OCI-LY1 (cell line): ENCODE results near the gene LRRFIP1.

Experiments
- EZH2 ChIP-seq: fragments of 200-600 bp; sonication (generic), shearing (Covaris generic); IDR thresholded peaks from 2 replicates; pipeline ENCODE4 v1.8.0; 2017; ENCODE audit warnings: borderline replicate concordance, mixed run types, mild to moderate bottlenecking, antibody characterized with exemption, low read length, moderate library complexity, mixed read lengths
- TF ChIP-seq, protein P1 (sequence below): fragments of 200-600 bp; sonication (generic), shearing (Covaris generic); IDR thresholded peaks from 2 replicates; pipeline ENCODE4 v1.5.1; 2017; ENCODE audit warnings: mild to moderate bottlenecking, antibody characterized with exemption, low read length, moderate library complexity, mixed read lengths

DNA sequence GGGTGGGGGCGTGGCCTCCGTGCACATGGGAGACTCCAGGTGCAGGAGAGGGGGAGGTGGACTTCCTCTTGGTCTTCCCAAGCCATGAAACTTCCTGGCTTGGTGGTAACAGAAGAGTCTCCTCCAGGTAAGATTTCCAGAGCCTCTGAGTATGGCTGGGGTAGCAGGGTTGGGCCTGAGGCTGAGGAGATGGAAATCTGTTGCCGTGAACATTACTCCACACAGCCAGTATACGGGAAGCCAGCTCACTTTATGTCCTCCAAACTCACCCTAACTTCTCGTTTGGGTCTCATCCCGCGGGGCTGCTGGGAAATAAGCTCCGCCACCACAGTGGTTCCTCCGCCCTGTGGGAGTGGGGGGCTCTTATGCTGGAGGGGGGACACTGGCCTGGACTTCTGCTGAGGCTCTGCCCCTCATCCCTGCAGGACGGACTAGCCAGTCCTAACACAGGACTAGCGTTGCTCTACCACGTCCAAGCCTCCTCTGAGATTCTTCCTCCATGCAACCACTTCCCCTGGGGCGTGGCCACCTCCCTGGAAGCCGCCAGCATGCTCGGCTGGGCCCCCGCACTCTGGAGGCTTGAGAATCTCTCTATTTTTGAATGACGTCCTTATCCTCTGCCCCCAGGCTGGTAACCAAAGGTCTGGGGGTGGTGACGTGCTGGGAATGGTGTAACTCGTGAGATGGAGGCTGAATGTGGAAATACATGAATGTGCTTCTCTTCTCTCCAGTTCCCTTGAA lies 36.1 kb upstream of the LRRFIP1 start:
- TF ChIP-seq, protein P1, sequence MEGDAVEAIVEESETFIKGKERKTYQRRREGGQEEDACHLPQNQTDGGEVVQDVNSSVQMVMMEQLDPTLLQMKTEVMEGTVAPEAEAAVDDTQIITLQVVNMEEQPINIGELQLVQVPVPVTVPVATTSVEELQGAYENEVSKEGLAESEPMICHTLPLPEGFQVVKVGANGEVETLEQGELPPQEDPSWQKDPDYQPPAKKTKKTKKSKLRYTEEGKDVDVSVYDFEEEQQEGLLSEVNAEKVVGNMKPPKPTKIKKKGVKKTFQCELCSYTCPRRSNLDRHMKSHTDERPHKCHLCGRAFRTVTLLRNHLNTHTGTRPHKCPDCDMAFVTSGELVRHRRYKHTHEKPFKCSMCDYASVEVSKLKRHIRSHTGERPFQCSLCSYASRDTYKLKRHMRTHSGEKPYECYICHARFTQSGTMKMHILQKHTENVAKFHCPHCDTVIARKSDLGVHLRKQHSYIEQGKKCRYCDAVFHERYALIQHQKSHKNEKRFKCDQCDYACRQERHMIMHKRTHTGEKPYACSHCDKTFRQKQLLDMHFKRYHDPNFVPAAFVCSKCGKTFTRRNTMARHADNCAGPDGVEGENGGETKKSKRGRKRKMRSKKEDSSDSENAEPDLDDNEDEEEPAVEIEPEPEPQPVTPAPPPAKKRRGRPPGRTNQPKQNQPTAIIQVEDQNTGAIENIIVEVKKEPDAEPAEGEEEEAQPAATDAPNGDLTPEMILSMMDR, result no peak
- TF ChIP-seq EZH2, result no peak
